ENCODE data around the gene ZNF397. TPM values are rescaled to one million over a fixed set of nuclear protein-coding genes. Genes with fewer than 3 reads are reported as not detected.

Gene ZNF397
- total RNA-seq, 1 experiment from 2014 or later, result 1.5 TPM

DNA sequence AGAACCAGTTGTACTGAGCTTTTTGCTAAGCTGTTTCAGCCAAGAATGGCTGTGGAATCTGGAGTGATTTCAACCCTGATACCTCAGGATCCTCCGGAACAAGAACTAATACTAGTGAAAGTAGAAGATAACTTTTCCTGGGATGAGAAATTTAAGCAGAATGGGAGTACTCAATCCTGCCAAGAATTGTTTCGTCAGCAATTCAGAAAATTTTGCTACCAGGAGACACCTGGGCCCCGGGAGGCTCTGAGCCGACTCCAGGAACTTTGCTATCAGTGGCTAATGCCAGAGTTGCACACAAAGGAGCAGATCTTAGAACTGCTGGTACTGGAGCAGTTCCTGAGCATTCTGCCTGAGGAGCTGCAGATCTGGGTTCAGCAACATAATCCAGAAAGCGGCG is 1.6 kb downstream of the ZNF397 start:
- H3F3A ChIP-seq (ENCODE audit: low read length, unreplicated experiment), result no peaks in the 10 kb centered on the region
- no peak overlapping the region for H3K4me3 ChIP-seq (ENCODE audit: low read length)
- H3K79me2 ChIP-seq (ENCODE audit: low read length), result no peaks in the 10 kb centered on the region
- H3K9me2 ChIP-seq (replicated peaks; ENCODE audit: low read length), result no peaks in the 10 kb centered on the region
- H3K9me3 ChIP-seq (ENCODE audit: low read length), result no peaks in the 10 kb centered on the region
- ChIA-PET POLR2A (ENCODE audit: unreplicated experiment) (no interaction called here), CTCF (no interaction called here)
- BruUV-seq (replicated peaks), result no TSS peak
- intact Hi-C loops (cut with micrococcal nuclease), result no loop called here
- H2AFZ ChIP-seq (ENCODE audit: low read length), result no peak overlapping the region
- no peaks in the 10 kb centered on the region for H4K20me1 ChIP-seq (ENCODE audit: low read length)
- ATAC-seq (no peak), DNase-seq (no peak)
- peaks cover 22% of the 10 kb centered on the region for H3K36me3 ChIP-seq (ENCODE audit: low read depth, low read length)
- H3K27me3 ChIP-seq (ENCODE audit: low read length), result no peaks in the 10 kb centered on the region
- no peaks in the 10 kb centered on the region for H3K4me1 ChIP-seq (ENCODE audit: insufficient read depth, low read length)
- no peak overlapping the region for H3K4me2 ChIP-seq (ENCODE audit: low read length)
- H3K9ac ChIP-seq (ENCODE audit: low read length), result no peak overlapping the region
- no peak overlapping the region for H3K27ac ChIP-seq (ENCODE audit: low read length)
- TF ChIP-seq EZH2phosphoT487 (IDR thresholded peaks at IDR 0.05; ENCODE audit: borderline replicate concordance, low read length), result no peak
- TF ChIP-seq EZH2 (IDR thresholded peaks at IDR 0.05; ENCODE audit: low read length, unreplicated experiment), result no peak
- TF ChIP-seq, protein P1, sequence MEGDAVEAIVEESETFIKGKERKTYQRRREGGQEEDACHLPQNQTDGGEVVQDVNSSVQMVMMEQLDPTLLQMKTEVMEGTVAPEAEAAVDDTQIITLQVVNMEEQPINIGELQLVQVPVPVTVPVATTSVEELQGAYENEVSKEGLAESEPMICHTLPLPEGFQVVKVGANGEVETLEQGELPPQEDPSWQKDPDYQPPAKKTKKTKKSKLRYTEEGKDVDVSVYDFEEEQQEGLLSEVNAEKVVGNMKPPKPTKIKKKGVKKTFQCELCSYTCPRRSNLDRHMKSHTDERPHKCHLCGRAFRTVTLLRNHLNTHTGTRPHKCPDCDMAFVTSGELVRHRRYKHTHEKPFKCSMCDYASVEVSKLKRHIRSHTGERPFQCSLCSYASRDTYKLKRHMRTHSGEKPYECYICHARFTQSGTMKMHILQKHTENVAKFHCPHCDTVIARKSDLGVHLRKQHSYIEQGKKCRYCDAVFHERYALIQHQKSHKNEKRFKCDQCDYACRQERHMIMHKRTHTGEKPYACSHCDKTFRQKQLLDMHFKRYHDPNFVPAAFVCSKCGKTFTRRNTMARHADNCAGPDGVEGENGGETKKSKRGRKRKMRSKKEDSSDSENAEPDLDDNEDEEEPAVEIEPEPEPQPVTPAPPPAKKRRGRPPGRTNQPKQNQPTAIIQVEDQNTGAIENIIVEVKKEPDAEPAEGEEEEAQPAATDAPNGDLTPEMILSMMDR (conservative IDR thresholded peaks at IDR 0.05; ENCODE audit: low read depth, low read length), result no peak

DNA sequence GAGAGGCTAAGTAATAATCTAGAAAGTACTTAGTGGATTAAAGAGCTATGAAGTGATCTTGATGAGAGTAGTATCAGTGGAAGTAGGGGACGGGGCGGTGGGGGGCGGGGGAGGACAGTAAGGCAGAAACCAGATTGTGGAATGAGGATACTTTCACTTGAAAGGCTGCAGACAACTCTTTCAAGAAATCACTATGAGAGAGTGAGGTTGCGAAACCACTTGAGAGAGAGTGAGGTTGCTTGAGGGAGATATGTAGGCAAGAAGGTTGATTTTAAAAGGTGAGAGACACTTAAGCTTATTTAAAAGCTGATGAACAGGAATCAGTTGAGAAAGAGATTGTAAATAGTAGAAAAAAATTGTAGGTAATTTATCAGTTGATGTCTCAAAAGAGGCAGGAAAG is 3.8 kb downstream of the ZNF397 start:
- no TSS peak for BruUV-seq (replicated peaks)
- Histone ChIP-seq H2AFZ (ENCODE audit: low read length) (no peak overlapping the region), H3K79me2 (ENCODE audit: low read length) (no peaks in the 10 kb centered on the region), H3K4me2 (ENCODE audit: low read length) (no peak overlapping the region), H4K20me1 (ENCODE audit: low read length) (no peaks in the 10 kb centered on the region), H3K4me1 (ENCODE audit: insufficient read depth, low read length) (no peaks in the 10 kb centered on the region), H3K27ac (ENCODE audit: low read length) (no peak overlapping the region), H3F3A (ENCODE audit: low read length, unreplicated experiment) (no peaks in the 10 kb centered on the region), H3K9me2 (replicated peaks; ENCODE audit: low read length) (no peaks in the 10 kb centered on the region), H3K9ac (ENCODE audit: low read length) (no peak overlapping the region), H3K9me3 (ENCODE audit: low read length) (no peaks in the 10 kb centered on the region), H3K4me3 (ENCODE audit: low read length) (no peak overlapping the region), H3K36me3 (ENCODE audit: low read depth, low read length) (peaks cover 22% of the 10 kb centered on the region), H3K27me3 (ENCODE audit: low read length) (no peaks in the 10 kb centered on the region)
- TF ChIP-seq, protein P1 (conservative IDR thresholded peaks at IDR 0.05; ENCODE audit: low read depth, low read length), result no peak
- TF ChIP-seq EZH2phosphoT487 (IDR thresholded peaks at IDR 0.05; ENCODE audit: borderline replicate concordance, low read length), result no peak
- no peak for TF ChIP-seq EZH2 (IDR thresholded peaks at IDR 0.05; ENCODE audit: low read length, unreplicated experiment)
- no peak for ATAC-seq
- POLR2A ChIA-PET (ENCODE audit: unreplicated experiment), result no interaction called here
- DNase-seq, result no peak
- intact Hi-C loops (cut with micrococcal nuclease), result no loop called here
- CTCF ChIA-PET, result no interaction called here

DNA sequence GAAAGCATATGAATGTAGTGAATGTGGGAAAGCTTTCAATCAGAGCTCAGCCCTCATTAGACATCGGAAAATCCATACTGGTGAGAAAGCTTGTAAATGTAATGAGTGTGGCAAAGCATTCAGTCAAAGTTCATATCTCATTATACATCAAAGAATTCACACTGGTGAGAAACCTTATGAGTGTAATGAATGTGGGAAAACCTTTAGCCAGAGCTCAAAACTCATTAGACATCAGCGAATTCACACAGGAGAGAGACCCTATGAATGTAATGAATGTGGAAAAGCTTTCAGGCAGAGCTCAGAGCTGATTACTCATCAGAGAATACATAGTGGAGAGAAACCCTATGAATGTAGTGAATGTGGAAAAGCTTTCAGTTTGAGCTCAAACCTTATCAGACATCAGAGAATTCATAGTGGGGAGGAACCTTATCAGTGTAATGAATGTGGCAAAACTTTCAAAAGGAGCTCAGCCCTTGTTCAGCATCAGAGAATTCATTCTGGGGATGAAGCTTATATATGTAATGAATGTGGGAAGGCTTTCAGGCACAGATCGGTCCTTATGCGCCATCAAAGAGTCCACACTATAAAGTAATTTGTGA is 5.0 kb downstream of the ZNF397 start:
- no peak overlapping the region for H3K4me3 ChIP-seq (ENCODE audit: low read length)
- DNase-seq, result no peak
- H3K79me2 ChIP-seq (ENCODE audit: low read length), result no peaks in the 10 kb centered on the region
- ATAC-seq, result no peak
- H3K36me3 ChIP-seq (ENCODE audit: low read depth, low read length), result peaks cover 22% of the 10 kb centered on the region
- no TSS peak for BruUV-seq (replicated peaks)
- H3F3A ChIP-seq (ENCODE audit: low read length, unreplicated experiment), result no peaks in the 10 kb centered on the region
- H3K9ac ChIP-seq (ENCODE audit: low read length), result no peak overlapping the region
- no peak overlapping the region for H3K4me2 ChIP-seq (ENCODE audit: low read length)
- no peaks in the 10 kb centered on the region for H3K9me2 ChIP-seq (replicated peaks; ENCODE audit: low read length)
- TF ChIP-seq EZH2 (IDR thresholded peaks at IDR 0.05; ENCODE audit: low read length, unreplicated experiment), result no peak
- no peak for TF ChIP-seq EZH2phosphoT487 (IDR thresholded peaks at IDR 0.05; ENCODE audit: borderline replicate concordance, low read length)
- TF ChIP-seq, protein P1 (conservative IDR thresholded peaks at IDR 0.05; ENCODE audit: low read depth, low read length), result no peak
- H3K4me1 ChIP-seq (ENCODE audit: insufficient read depth, low read length), result no peaks in the 10 kb centered on the region
- H2AFZ ChIP-seq (ENCODE audit: low read length), result no peak overlapping the region
- ChIA-PET CTCF (no interaction called here), POLR2A (ENCODE audit: unreplicated experiment) (no interaction called here)
- no peaks in the 10 kb centered on the region for H3K9me3 ChIP-seq (ENCODE audit: low read length)
- H3K27ac ChIP-seq (ENCODE audit: low read length), result no peak overlapping the region
- H3K27me3 ChIP-seq (ENCODE audit: low read length), result no peaks in the 10 kb centered on the region
- H4K20me1 ChIP-seq (ENCODE audit: low read length), result no peaks in the 10 kb centered on the region
- intact Hi-C loops (cut with micrococcal nuclease), result no loop called here

Measured in PC-3 (cell line).